GM23338 (cell line): ENCODE results near the gene ZNF778. TPM values are rescaled to one million over a fixed set of nuclear protein-coding genes. Genes with fewer than 3 reads are reported as not detected.

Experiments used
- ATAC-seq: fragments of 200-7000 bp; cut with Tn5 transposase; 3 replicates; pipeline ENCODE4 v1.9.1; 2020
- DNase-seq: peaks from one replicate; pipeline ENCODE4 v3.0.0-alpha.2; 2015; ENCODE audit warnings: low spot score
- H2AFZ ChIP-seq: fragments of 200-600 bp; sonication (generic); 2 replicates; pipeline ENCODE4 v1.8.0; 2016; ENCODE audit warnings: antibody characterized with exemption, mild to moderate bottlenecking, moderate library complexity
- H3F3A ChIP-seq: fragments of 200-600 bp; sonication (generic); replicated peaks from 2 replicates; pipeline ENCODE4 v1.8.0; 2017; ENCODE audit warnings: antibody characterized with exemption, mixed run types, low read depth
- H3K27ac ChIP-seq: fragments of 200-600 bp; sonication (generic); 2 replicates; pipeline ENCODE4 v1.6.1; 2016; ENCODE audit warnings: low read depth
- H3K27me3 ChIP-seq: fragments of 200-600 bp; sonication (generic); 2 replicates; pipeline ENCODE4 v1.8.0; 2016; ENCODE audit warnings: mild to moderate bottlenecking, mixed run types, moderate library complexity; ENCODE audit not compliant: insufficient read depth
- H3K36me3 ChIP-seq: fragments of 200-600 bp; sonication (generic); 2 replicates; pipeline ENCODE4 v1.8.0; 2016; ENCODE audit warnings: mild to moderate bottlenecking; ENCODE audit not compliant: insufficient read depth
- H3K4me1 ChIP-seq: fragments of 200-600 bp; sonication (generic); 2 replicates; pipeline ENCODE4 v1.8.0; 2016; ENCODE audit warnings: mild to moderate bottlenecking, moderate library complexity; ENCODE audit not compliant: insufficient read depth
- H3K4me2 ChIP-seq: fragments of 200-600 bp; sonication (generic); 2 replicates; pipeline ENCODE4 v1.7.1; 2017; ENCODE audit warnings: mixed run types
- H3K4me3 ChIP-seq: fragments of 200-600 bp; sonication (generic); 2 replicates; pipeline ENCODE4 v1.6.1; 2016; ENCODE audit warnings: mixed run types
- H3K79me2 ChIP-seq: fragments of 200-600 bp; sonication (generic); replicated peaks from 2 replicates; pipeline ENCODE4 v1.8.0; 2017; ENCODE audit warnings: mild to moderate bottlenecking; ENCODE audit not compliant: insufficient read depth
- H3K9me2 ChIP-seq: fragments of 200-600 bp; sonication (generic); 2 replicates; pipeline ENCODE4 v1.8.0; 2017; ENCODE audit not compliant: insufficient read depth
- H4K20me1 ChIP-seq: fragments of 200-600 bp; sonication (generic); replicated peaks from 2 replicates; pipeline ENCODE4 v1.8.0; 2017; ENCODE audit warnings: mild to moderate bottlenecking; ENCODE audit not compliant: insufficient read depth
- H3K27ac Mint-ChIP-seq: 2 replicates; pipeline ENCODE4 v1.8.0; 2020; ENCODE audit warnings: inconsistent platforms, mild to moderate bottlenecking, moderate library complexity, mixed read lengths
- H3K27me3 Mint-ChIP-seq: 3 replicates; pipeline ENCODE4 v1.8.0; 2022; ENCODE audit warnings: low read depth, mild to moderate bottlenecking, moderate library complexity, mixed read lengths, inconsistent platforms; ENCODE audit not compliant: insufficient read depth, poor library complexity
- H3K36me3 Mint-ChIP-seq: 3 replicates; pipeline ENCODE4 v1.8.0; 2021; ENCODE audit warnings: low read depth, mild to moderate bottlenecking, inconsistent platforms, moderate library complexity, mixed read lengths
- H3K4me1 Mint-ChIP-seq: 3 replicates; pipeline ENCODE4 v1.8.0; 2020; ENCODE audit warnings: mild to moderate bottlenecking, inconsistent platforms, mixed read lengths
- H3K4me3 Mint-ChIP-seq: 3 replicates; pipeline ENCODE4 v1.8.0; 2021; ENCODE audit warnings: moderate library complexity, mild to moderate bottlenecking, inconsistent platforms, mixed read lengths
- H3K9me3 Mint-ChIP-seq: 3 replicates; pipeline ENCODE4 v1.8.0; 2020; ENCODE audit warnings: moderate library complexity, mild to moderate bottlenecking, inconsistent platforms, mixed read lengths
- EZH2phosphoT487 ChIP-seq: fragments of 200-600 bp; sonication (generic); IDR thresholded peaks from one replicate; pipeline ENCODE4 v1.8.1; 2018; ENCODE audit warnings: antibody characterized with exemption; ENCODE audit not compliant: unreplicated experiment
- STAT1 ChIP-seq: IDR thresholded peaks from one replicate; pipeline ENCODE4 v1.6.1; 2016; ENCODE audit warnings: antibody characterized with exemption; ENCODE audit not compliant: unreplicated experiment
- polyA plus RNA-seq: library from polyadenylated mRNA; unstranded; fragments of >200 nt; fragmentation: Nextera tagmentation; extraction: Ambion mirVana; gene quantifications from 2 replicates; pipeline ENCODE4 v1.2.1, GENCODE V29; 2016
- total RNA-seq: library from RNA; depleted of rRNA; stranded (reverse); fragments of >200 nt; shearing (Covaris generic); gene quantifications from 2 replicates; pipeline ENCODE4 v1.2.3, GENCODE V29; 2014
- TF ChIP-seq, protein P1 (sequence below): fragments of 250-450 bp; sonication (Bioruptor Pico); IDR thresholded peaks from 2 replicates; pipeline ENCODE4 v1.5.0; 2020; ENCODE audit warnings: mild to moderate bottlenecking, moderate library complexity
- TF ChIP-seq, protein P2 (sequence below): IDR thresholded peaks from one replicate; pipeline ENCODE4 v1.6.1; 2018; ENCODE audit warnings: antibody characterized with exemption; ENCODE audit not compliant: unreplicated experiment

ZNF778 gene
- total and polyA plus RNA-seq, 2 experiments from 2014 or later, result 7.9 to 43.4 TPM

DNA sequence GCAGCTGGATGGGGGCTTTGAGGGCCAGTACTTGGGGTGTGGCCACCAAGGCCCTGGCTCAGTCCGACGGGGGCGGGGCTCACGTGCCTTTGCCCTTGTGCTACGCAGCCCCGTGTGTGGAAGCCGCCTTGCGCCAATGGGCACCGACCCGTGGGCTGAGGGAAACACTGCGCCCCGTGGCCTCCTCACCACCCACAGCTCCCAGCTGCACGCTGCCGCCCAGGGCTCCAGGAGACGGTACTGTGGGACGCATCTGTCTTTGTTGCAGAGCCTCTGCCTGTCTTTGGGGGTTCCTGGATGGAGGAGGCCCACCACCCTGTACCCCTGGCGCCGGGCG is 38.4 kb upstream of the ZNF778 start (continued):
- TF ChIP-seq, protein P1, sequence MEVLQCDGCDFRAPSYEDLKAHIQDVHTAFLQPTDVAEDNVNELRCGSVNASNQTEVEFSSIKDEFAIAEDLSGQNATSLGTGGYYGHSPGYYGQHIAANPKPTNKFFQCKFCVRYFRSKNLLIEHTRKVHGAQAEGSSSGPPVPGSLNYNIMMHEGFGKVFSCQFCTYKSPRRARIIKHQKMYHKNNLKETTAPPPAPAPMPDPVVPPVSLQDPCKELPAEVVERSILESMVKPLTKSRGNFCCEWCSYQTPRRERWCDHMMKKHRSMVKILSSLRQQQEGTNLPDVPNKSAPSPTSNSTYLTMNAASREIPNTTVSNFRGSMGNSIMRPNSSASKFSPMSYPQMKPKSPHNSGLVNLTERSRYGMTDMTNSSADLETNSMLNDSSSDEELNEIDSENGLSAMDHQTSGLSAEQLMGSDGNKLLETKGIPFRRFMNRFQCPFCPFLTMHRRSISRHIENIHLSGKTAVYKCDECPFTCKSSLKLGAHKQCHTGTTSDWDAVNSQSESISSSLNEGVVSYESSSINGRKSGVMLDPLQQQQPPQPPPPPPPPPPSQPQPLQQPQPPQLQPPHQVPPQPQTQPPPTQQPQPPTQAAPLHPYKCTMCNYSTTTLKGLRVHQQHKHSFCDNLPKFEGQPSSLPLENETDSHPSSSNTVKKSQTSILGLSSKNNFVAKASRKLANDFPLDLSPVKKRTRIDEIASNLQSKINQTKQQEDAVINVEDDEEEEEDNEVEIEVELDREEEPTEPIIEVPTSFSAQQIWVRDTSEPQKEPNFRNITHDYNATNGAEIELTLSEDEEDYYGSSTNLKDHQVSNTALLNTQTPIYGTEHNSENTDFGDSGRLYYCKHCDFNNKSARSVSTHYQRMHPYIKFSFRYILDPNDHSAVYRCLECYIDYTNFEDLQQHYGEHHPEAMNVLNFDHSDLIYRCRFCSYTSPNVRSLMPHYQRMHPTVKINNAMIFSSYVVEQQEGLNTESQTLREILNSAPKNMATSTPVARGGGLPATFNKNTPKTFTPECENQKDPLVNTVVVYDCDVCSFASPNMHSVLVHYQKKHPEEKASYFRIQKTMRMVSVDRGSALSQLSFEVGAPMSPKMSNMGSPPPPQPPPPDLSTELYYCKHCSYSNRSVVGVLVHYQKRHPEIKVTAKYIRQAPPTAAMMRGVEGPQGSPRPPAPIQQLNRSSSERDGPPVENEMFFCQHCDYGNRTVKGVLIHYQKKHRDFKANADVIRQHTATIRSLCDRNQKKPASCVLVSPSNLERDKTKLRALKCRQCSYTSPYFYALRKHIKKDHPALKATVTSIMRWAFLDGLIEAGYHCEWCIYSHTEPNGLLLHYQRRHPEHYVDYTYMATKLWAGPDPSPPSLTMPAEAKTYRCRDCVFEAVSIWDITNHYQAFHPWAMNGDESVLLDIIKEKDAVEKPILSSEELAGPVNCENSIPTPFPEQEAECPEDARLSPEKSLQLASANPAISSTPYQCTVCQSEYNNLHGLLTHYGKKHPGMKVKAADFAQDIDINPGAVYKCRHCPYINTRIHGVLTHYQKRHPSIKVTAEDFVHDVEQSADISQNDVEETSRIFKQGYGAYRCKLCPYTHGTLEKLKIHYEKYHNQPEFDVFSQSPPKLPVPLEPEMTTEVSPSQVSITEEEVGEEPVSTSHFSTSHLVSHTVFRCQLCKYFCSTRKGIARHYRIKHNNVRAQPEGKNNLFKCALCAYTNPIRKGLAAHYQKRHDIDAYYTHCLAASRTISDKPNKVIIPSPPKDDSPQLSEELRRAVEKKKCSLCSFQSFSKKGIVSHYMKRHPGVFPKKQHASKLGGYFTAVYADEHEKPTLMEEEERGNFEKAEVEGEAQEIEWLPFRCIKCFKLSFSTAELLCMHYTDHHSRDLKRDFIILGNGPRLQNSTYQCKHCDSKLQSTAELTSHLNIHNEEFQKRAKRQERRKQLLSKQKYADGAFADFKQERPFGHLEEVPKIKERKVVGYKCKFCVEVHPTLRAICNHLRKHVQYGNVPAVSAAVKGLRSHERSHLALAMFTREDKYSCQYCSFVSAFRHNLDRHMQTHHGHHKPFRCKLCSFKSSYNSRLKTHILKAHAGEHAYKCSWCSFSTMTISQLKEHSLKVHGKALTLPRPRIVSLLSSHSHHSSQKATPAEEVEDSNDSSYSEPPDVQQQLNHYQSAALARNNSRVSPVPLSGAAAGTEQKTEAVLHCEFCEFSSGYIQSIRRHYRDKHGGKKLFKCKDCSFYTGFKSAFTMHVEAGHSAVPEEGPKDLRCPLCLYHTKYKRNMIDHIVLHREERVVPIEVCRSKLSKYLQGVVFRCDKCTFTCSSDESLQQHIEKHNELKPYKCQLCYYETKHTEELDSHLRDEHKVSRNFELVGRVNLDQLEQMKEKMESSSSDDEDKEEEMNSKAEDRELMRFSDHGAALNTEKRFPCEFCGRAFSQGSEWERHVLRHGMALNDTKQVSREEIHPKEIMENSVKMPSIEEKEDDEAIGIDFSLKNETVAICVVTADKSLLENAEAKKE, result no peak
- TF ChIP-seq STAT1 (no peak), EZH2phosphoT487 (no peak)
- TF ChIP-seq, protein P2, sequence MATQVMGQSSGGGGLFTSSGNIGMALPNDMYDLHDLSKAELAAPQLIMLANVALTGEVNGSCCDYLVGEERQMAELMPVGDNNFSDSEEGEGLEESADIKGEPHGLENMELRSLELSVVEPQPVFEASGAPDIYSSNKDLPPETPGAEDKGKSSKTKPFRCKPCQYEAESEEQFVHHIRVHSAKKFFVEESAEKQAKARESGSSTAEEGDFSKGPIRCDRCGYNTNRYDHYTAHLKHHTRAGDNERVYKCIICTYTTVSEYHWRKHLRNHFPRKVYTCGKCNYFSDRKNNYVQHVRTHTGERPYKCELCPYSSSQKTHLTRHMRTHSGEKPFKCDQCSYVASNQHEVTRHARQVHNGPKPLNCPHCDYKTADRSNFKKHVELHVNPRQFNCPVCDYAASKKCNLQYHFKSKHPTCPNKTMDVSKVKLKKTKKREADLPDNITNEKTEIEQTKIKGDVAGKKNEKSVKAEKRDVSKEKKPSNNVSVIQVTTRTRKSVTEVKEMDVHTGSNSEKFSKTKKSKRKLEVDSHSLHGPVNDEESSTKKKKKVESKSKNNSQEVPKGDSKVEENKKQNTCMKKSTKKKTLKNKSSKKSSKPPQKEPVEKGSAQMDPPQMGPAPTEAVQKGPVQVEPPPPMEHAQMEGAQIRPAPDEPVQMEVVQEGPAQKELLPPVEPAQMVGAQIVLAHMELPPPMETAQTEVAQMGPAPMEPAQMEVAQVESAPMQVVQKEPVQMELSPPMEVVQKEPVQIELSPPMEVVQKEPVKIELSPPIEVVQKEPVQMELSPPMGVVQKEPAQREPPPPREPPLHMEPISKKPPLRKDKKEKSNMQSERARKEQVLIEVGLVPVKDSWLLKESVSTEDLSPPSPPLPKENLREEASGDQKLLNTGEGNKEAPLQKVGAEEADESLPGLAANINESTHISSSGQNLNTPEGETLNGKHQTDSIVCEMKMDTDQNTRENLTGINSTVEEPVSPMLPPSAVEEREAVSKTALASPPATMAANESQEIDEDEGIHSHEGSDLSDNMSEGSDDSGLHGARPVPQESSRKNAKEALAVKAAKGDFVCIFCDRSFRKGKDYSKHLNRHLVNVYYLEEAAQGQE, result no peak

DNA sequence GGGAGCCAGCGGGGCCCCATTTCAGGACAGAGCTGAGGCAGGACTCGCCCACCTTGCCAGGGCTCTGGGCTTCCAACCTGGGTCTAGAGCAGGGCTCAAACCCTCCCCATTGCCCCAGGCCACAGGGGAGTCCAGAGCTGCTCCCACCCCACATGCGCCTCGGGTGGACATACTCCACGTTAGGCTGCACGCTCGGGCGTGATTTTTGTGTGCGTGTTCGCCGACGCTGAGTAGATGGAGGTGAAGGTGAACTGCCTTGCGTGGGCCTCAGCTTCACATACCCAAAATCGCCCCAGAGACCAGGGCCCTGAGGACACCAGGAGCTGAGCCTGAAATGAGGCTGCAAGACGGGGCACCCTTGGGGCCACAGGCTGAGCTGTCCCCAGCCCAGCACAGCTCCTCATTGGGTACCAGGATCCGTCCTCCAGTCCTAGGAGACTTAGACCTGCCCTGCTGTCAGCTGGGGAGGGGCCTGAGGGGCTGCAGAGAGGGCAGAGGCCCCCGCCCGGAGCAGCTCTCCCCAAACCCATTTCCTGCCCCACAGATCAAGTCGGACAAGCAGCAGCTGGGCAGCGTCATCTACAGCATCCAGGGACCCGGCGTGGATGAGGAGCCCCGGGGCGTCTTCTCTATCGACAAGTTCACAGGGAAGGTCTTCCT is 37.7 kb upstream of the ZNF778 start:
- no peaks in the 10 kb centered on the region for H3K9me3 Mint-ChIP-seq
- Histone ChIP-seq H3K4me2 (no peak overlapping the region), H3K27me3 (no peaks in the 10 kb centered on the region), H3K9me2 (no peaks in the 10 kb centered on the region), H3K27ac (no peak overlapping the region), H3K36me3 (no peaks in the 10 kb centered on the region), H3F3A (no peaks in the 10 kb centered on the region), H3K79me2 (no peaks in the 10 kb centered on the region), H3K4me1 (no peaks in the 10 kb centered on the region), H2AFZ (no peak overlapping the region), H4K20me1 (no peaks in the 10 kb centered on the region), H3K4me3 (no peak overlapping the region)
- no peaks in the 10 kb centered on the region for H3K36me3 Mint-ChIP-seq
- no peak for DNase-seq
- ATAC-seq, result no peak
- H3K27me3 Mint-ChIP-seq, result peaks cover 3% of the 10 kb centered on the region
- H3K27ac Mint-ChIP-seq, result no peak overlapping the region
- no peaks in the 10 kb centered on the region for H3K4me1 Mint-ChIP-seq
- TF ChIP-seq STAT1 (no peak), EZH2phosphoT487 (no peak)
- TF ChIP-seq, protein P2, result no peak
- H3K4me3 Mint-ChIP-seq, result no peak overlapping the region
